Measurements from ENCODE around the gene WDR37.

The WDR37 gene

GRCh38 chr10:1142596-1142995 lies 86.4 kb downstream of the WDR37 start:
- Histone ChIP-seq H4K8ac (ENCODE audit: low read depth, low read length) (no peak overlapping the region), H3K36me3 (replicated peaks in 1 of 2; ENCODE audit: control insufficient read depth in 2 of 2, insufficient read depth in 2 of 2, low read length in 2 of 2) (no peaks in the 10 kb centered on the region), H3K18ac (ENCODE audit: low read length) (no peak overlapping the region), H3K9ac (ENCODE audit: low read depth, low read length, poor library complexity) (no peak overlapping the region), H3K4me3 (ENCODE audit: low read length in 2 of 2) (no peak overlapping the region), H3K4me2 (ENCODE audit: insufficient read depth, low read length, poor library complexity, severe bottlenecking) (no peak overlapping the region), H3K4me1 (ENCODE audit: control insufficient read depth in 2 of 2, insufficient read depth in 1 of 2, low read depth in 1 of 2, low read length in 2 of 2) (no peaks in the 10 kb centered on the region), H2AK5ac (ENCODE audit: low read depth, low read length) (no peak overlapping the region), H3K4ac (ENCODE audit: low read length) (no peak overlapping the region), H2BK15ac (ENCODE audit: low read length) (no peak overlapping the region), H3K27me3 (ENCODE audit: control insufficient read depth in 3 of 3, insufficient read depth in 3 of 3, low read depth in 1 of 3, low read length in 3 of 3) (peaks cover 0 to 3% (median 0%) of the 10 kb centered on the region in 3 experiments), H4K91ac (ENCODE audit: low read depth, low read length, poor library complexity) (no peak overlapping the region), H2BK120ac (ENCODE audit: low read depth, low read length) (no peak overlapping the region), H2BK12ac (ENCODE audit: low read length) (no peak overlapping the region), H3K14ac (ENCODE audit: low read length) (no peak overlapping the region), H2AFZ (ENCODE audit: low read length) (no peak overlapping the region), H3K79me1 (ENCODE audit: low read depth, low read length) (no peaks in the 10 kb centered on the region), H2BK5ac (ENCODE audit: low read length) (no peak overlapping the region), H3K27ac (replicated peaks; ENCODE audit: low read length) (no peak overlapping the region), H3K9me3 (replicated peaks in 1 of 2; ENCODE audit: control insufficient read depth in 2 of 2, insufficient read depth in 1 of 2, low read depth in 1 of 2, low read length in 2 of 2) (peaks cover 4 to 8% of the 10 kb centered on the region in 2 donors), H3K23ac (ENCODE audit: low read depth, low read length, poor library complexity) (no peak overlapping the region)
- WGBS, 2 donors (ENCODE audit: extremely low coverage in 2 of 2, insufficient read length in 2 of 2, insufficient replicate concordance in 1 of 2): 100% methylated on average over 1 of the region's 3 CpGs; no CpG with 5 or more reads in 1 of the 2 donors
- DNase-seq (ENCODE audit: low spot score): no peak

- Histone ChIP-seq H2BK12ac (ENCODE audit: low read length) (no peak overlapping the region), H3K79me1 (ENCODE audit: low read depth, low read length) (no peaks in the 10 kb centered on the region), H3K18ac (ENCODE audit: low read length) (no peak overlapping the region), H3K4me3 (ENCODE audit: low read length in 2 of 2) (no peak overlapping the region), H3K36me3 (replicated peaks in 1 of 2; ENCODE audit: control insufficient read depth in 2 of 2, insufficient read depth in 2 of 2, low read length in 2 of 2) (peaks cover 0 to 2% of the 10 kb centered on the region in 2 donors), H3K4ac (ENCODE audit: low read length) (peak overlapping the region; percentile 8), H3K9ac (ENCODE audit: low read depth, low read length, poor library complexity) (no peak overlapping the region), H3K27me3 (ENCODE audit: control insufficient read depth in 3 of 3, insufficient read depth in 3 of 3, low read depth in 1 of 3, low read length in 3 of 3) (peaks cover 0 to 2% (median 0%) of the 10 kb centered on the region in 3 experiments), H3K4me2 (ENCODE audit: insufficient read depth, low read length, poor library complexity, severe bottlenecking) (no peak overlapping the region), H3K4me1 (ENCODE audit: control insufficient read depth in 2 of 2, insufficient read depth in 1 of 2, low read depth in 1 of 2, low read length in 2 of 2) (peaks cover 0 to 2% of the 10 kb centered on the region in 2 donors), H3K27ac (replicated peaks; ENCODE audit: low read length) (no peak overlapping the region), H3K23ac (ENCODE audit: low read depth, low read length, poor library complexity) (no peak overlapping the region), H2AFZ (ENCODE audit: low read length) (no peak overlapping the region), H4K91ac (ENCODE audit: low read depth, low read length, poor library complexity) (no peak overlapping the region), H2BK15ac (ENCODE audit: low read length) (no peak overlapping the region), H4K8ac (ENCODE audit: low read depth, low read length) (no peak overlapping the region), H3K14ac (ENCODE audit: low read length) (no peak overlapping the region), H2AK5ac (ENCODE audit: low read depth, low read length) (peak overlapping the region; percentile 42), H3K9me3 (replicated peaks in 1 of 2; ENCODE audit: control insufficient read depth in 2 of 2, insufficient read depth in 1 of 2, low read depth in 1 of 2, low read length in 2 of 2) (peaks cover 0 to 2% of the 10 kb centered on the region in 2 donors), H2BK120ac (ENCODE audit: low read depth, low read length) (no peak overlapping the region), H2BK5ac (ENCODE audit: low read length) (no peak overlapping the region)
- DNase-seq (ENCODE audit: low spot score): no peak
- WGBS, 2 donors (ENCODE audit: extremely low coverage in 2 of 2, insufficient read length in 2 of 2, insufficient replicate concordance in 1 of 2): no CpG with 5 or more reads among the region's 5 CpGs
Observed at GRCh38 chr10:1147810-1148209, 91.6 kb downstream of the WDR37 start.

- H2AFZ ChIP-seq (ENCODE audit: low read length): no peak overlapping the region
- DNase-seq (ENCODE audit: low spot score): no peak
- no CpG with 5 or more reads among the region's 17 CpGs for WGBS, 2 donors (ENCODE audit: extremely low coverage in 2 of 2, insufficient read length in 2 of 2, insufficient replicate concordance in 1 of 2)
Observed at GRCh38 chr10:1148855-1149605, 92.8 kb downstream of the WDR37 start.

GRCh38 chr10:1149793-1150637 lies 93.8 kb downstream of the WDR37 start:
- Histone ChIP-seq H4K8ac (ENCODE audit: low read depth, low read length) (peak overlapping the region; percentile 86), H2BK5ac (ENCODE audit: low read length) (peak overlapping the region; percentile 39), H3K4me2 (ENCODE audit: insufficient read depth, low read length, poor library complexity, severe bottlenecking) (no peak overlapping the region), H3K9me3 (replicated peaks in 1 of 2; ENCODE audit: control insufficient read depth in 2 of 2, insufficient read depth in 1 of 2, low read depth in 1 of 2, low read length in 2 of 2) (peaks cover 0 to 2% of the 10 kb centered on the region in 2 donors), H2BK12ac (ENCODE audit: low read length) (no peak overlapping the region), H3K27ac (replicated peaks; ENCODE audit: low read length) (no peak overlapping the region), H3K4me1 (ENCODE audit: control insufficient read depth in 2 of 2, insufficient read depth in 1 of 2, low read depth in 1 of 2, low read length in 2 of 2) (peaks cover 0 to 7% of the 10 kb centered on the region in 2 donors), H3K27me3 (ENCODE audit: control insufficient read depth in 3 of 3, insufficient read depth in 3 of 3, low read depth in 1 of 3, low read length in 3 of 3) (peaks cover 0 to 17% (median 0%) of the 10 kb centered on the region in 3 experiments), H4K91ac (ENCODE audit: low read depth, low read length, poor library complexity) (no peak overlapping the region), H3K23ac (ENCODE audit: low read depth, low read length, poor library complexity) (no peak overlapping the region), H2AFZ (ENCODE audit: low read length) (no peak overlapping the region), H3K79me1 (ENCODE audit: low read depth, low read length) (no peaks in the 10 kb centered on the region), H3K4me3 (ENCODE audit: low read length in 2 of 2) (peak overlapping the region in 1 of 2 donors; percentile 50), H2AK5ac (ENCODE audit: low read depth, low read length) (peak overlapping the region; percentile 70), H3K9ac (ENCODE audit: low read depth, low read length, poor library complexity) (peak overlapping the region; percentile 30), H3K36me3 (replicated peaks in 1 of 2; ENCODE audit: control insufficient read depth in 2 of 2, insufficient read depth in 2 of 2, low read length in 2 of 2) (peaks cover 0 to 2% of the 10 kb centered on the region in 2 donors), H2BK120ac (ENCODE audit: low read depth, low read length) (peak overlapping the region; percentile 17), H3K14ac (ENCODE audit: low read length) (peak overlapping the region; percentile 84), H2BK15ac (ENCODE audit: low read length) (no peak overlapping the region), H3K18ac (ENCODE audit: low read length) (peak overlapping the region; percentile 92), H3K4ac (ENCODE audit: low read length) (peak overlapping the region; percentile 84)
- DNase-seq (ENCODE audit: low spot score): no peak
- WGBS, 2 donors (ENCODE audit: extremely low coverage in 2 of 2, insufficient read length in 2 of 2, insufficient replicate concordance in 1 of 2): no CpG with 5 or more reads among the region's 23 CpGs

More at GRCh38 chr10:1148855-1149605, 92.8 kb downstream of the WDR37 start:
- Histone ChIP-seq H4K8ac (ENCODE audit: low read depth, low read length) (no peak overlapping the region), H4K91ac (ENCODE audit: low read depth, low read length, poor library complexity) (no peak overlapping the region), H3K36me3 (replicated peaks in 1 of 2; ENCODE audit: control insufficient read depth in 2 of 2, insufficient read depth in 2 of 2, low read length in 2 of 2) (peaks cover 0 to 2% of the 10 kb centered on the region in 2 donors), H3K18ac (ENCODE audit: low read length) (peak overlapping the region; percentile 44), H2BK5ac (ENCODE audit: low read length) (peak overlapping the region; percentile 35), H2BK120ac (ENCODE audit: low read depth, low read length) (no peak overlapping the region), H3K23ac (ENCODE audit: low read depth, low read length, poor library complexity) (no peak overlapping the region), H3K9ac (ENCODE audit: low read depth, low read length, poor library complexity) (no peak overlapping the region), H3K9me3 (replicated peaks in 1 of 2; ENCODE audit: control insufficient read depth in 2 of 2, insufficient read depth in 1 of 2, low read depth in 1 of 2, low read length in 2 of 2) (peaks cover 0 to 2% of the 10 kb centered on the region in 2 donors), H3K4me2 (ENCODE audit: insufficient read depth, low read length, poor library complexity, severe bottlenecking) (no peak overlapping the region), H3K4me3 (ENCODE audit: low read length in 2 of 2) (no peak overlapping the region), H2BK12ac (ENCODE audit: low read length) (no peak overlapping the region), H3K4me1 (ENCODE audit: control insufficient read depth in 2 of 2, insufficient read depth in 1 of 2, low read depth in 1 of 2, low read length in 2 of 2) (peaks cover 0 to 5% of the 10 kb centered on the region in 2 donors), H3K79me1 (ENCODE audit: low read depth, low read length) (no peaks in the 10 kb centered on the region), H3K27me3 (ENCODE audit: control insufficient read depth in 3 of 3, insufficient read depth in 3 of 3, low read depth in 1 of 3, low read length in 3 of 3) (peaks cover 0 to 7% (median 0%) of the 10 kb centered on the region in 3 experiments), H2AK5ac (ENCODE audit: low read depth, low read length) (no peak overlapping the region), H3K4ac (ENCODE audit: low read length) (no peak overlapping the region), H2BK15ac (ENCODE audit: low read length) (no peak overlapping the region), H3K27ac (replicated peaks; ENCODE audit: low read length) (no peak overlapping the region), H3K14ac (ENCODE audit: low read length) (peak overlapping the region; percentile 9)
